Adipocyte (in vitro differentiated cells): ENCODE results near the gene MCRIP2.
"Not testable (repeated sequence)": the region's sequence is repeated elsewhere in the genome, so short reads cannot be mapped to it uniquely, and the experiment has no call there.

ENCODE experiments used
- DNase-seq: peaks from one replicate; pipeline ENCODE4 v3.0.0-alpha.2; 2015; ENCODE audit warnings: low read depth
- H3K27me3 ChIP-seq: replicated peaks from 2 replicates; pipeline ENCODE4 v1.7.0; 2013; ENCODE audit warnings: mild to moderate bottlenecking, low read length, moderate library complexity; ENCODE audit not compliant: control insufficient read depth, insufficient read depth
- H3K36me3 ChIP-seq: 2 replicates; pipeline ENCODE4 v1.7.0; 2013; ENCODE audit warnings: low read length, mild to moderate bottlenecking, moderate library complexity; ENCODE audit not compliant: control insufficient read depth, insufficient read depth, severe bottlenecking
- H3K4me1 ChIP-seq: 2 replicates; pipeline ENCODE4 v1.7.0; 2013; ENCODE audit warnings: mild to moderate bottlenecking, low read length, moderate library complexity; ENCODE audit not compliant: control insufficient read depth, insufficient read depth
- H3K4me3 ChIP-seq: 2 replicates; pipeline ENCODE4 v1.7.0; 2013; ENCODE audit warnings: mild to moderate bottlenecking, low read length, moderate library complexity
- H3K9ac ChIP-seq: 2 replicates; pipeline ENCODE4 v1.7.0; 2013; ENCODE audit warnings: mild to moderate bottlenecking, low read length, moderate library complexity
- H3K9me3 ChIP-seq: 2 replicates; pipeline ENCODE4 v1.7.0; 2013; ENCODE audit warnings: mild to moderate bottlenecking, low read length, moderate library complexity; ENCODE audit not compliant: control insufficient read depth

The MCRIP2 gene

DNA sequence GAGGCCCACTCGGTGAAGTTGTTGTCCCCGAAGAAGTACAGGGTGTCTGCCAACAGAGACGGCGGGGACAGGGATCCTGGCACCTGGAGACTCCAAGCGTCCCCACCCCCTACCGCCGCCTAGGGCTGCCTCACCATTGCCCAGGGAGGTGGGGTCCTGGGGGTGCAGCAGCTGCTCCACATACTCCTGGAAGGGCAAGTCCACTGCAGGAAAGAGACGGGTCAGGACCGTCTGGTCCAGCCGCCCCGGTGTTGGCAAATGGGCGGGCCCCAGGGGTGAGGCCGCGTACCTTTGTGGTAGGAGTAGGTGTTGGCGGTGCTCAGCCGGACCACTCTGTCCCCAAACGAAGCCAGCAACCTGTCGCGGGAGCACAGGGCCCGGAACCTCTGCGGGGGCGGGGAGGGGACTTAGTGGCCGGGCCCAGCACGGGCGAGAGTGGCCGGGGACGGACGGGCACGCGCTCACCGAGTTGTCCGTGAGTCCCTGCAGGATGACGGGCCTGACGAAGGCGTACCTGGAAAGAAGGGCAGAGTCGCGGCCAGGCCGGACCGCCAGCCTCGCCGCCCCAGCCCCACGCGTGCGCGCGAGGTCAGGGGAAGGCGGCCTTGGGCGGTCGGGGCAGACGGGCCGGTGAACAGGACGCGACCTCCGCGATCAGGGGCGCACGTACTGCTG lies 41.9 kb downstream of the MCRIP2 start:
- Histone ChIP-seq H3K9ac (peak overlapping the region; percentile 85), H3K4me1 (peaks cover 27% of the 10 kb centered on the region), H3K4me3 (peak overlapping the region; percentile 83), H3K9me3 (no peaks in the 10 kb centered on the region), H3K27me3 (no peaks in the 10 kb centered on the region), H3K36me3 (peaks cover 25% of the 10 kb centered on the region)
- no peak for DNase-seq

DNA sequence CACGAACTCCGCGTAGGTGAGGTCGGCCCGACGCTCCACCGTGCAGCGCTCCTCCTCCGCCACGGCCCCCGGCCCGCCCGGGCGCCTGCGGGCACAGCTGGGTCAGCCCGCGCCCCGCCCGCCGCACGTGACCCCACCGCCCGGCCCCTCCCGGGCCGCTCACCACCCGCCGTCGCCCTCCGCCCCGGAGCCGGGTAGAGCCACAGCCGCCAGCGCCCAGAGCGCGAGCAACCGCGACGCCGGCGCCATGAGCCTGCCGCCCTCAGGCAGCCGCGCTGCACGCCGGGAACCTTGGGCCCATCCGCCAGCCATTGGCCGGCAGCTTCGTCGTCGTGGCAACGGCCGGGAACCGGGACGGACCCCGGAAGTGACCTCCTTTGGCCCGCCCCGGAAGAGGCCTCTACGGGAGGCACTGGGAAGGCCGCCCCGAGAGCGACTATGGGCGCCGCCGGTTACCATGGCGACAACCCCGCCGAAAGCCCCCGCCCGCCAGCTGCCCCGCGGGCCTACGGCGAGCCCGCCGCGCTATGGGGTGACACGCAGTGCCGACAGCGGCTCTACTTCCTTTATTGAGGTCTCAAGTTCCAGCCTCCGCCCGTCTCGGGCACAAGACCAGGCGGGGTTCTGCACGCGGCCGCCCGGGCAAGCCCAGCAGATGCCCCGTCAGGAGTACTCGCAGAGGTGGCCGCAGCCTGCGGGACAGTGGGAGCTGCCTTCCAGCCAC lies 42.6 kb downstream of the MCRIP2 start, which contains the start of gene JMJD8:
Gene JMJD8, minus strand, starts transcription at position 264 of the 724 bp plus-strand sequence. Its CDS starts 15 bp downstream, at position 249.
- peak within 1 kb of the TSS; percentile 85 for H3K9ac ChIP-seq
- H3K36me3 ChIP-seq, result peaks cover 25% of the 10 kb centered on the region
- no peaks in the 10 kb centered on the region for H3K9me3 ChIP-seq
- H3K27me3 ChIP-seq, result no peaks in the 10 kb centered on the region
- peak; percentile 99 for DNase-seq
- H3K4me1 ChIP-seq, result peaks cover 34% of the 10 kb centered on the region
- peak within 1 kb of the TSS; percentile 83 for H3K4me3 ChIP-seq

DNA sequence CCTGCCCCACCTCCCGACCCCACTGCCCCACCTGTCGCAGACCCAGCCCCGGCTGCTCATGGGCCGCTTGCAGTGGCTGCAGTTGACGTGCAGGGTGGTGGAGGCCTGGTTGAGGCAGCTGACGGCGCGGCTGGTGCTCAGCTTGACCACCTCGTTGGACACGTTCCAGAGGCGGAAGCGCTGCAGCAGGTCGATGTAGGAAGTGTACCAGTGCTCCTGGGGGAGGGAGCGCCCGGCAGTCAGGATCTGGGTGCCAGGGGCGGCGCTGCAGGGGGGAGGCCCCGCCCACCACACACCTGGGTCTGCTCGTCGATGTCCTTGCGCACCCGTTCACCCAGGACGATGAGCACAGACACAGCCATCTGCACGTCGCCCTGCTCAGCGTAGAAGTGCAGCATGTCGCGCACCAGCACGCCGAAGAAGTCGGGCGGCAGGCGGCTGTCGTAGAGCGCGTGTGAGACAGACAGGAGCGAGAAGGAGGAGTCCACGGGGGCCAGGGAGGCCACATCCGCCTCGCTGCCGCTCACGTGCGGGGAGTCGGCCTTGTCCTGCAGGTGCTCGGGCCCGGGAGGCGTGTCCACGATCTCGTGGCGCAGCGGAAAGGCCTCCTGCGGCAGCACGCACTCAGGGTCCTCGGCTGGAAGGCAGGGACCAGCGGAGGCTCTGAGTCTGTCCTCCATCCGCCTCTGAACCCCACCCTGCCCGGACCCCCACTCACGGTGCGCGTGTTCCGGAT lies 43.5 kb downstream of the MCRIP2 start:
- Histone ChIP-seq H3K9ac (no peak overlapping the region), H3K4me1 (peaks cover 40% of the 10 kb centered on the region), H3K9me3 (no peaks in the 10 kb centered on the region), H3K4me3 (no peak overlapping the region), H3K36me3 (peaks cover 25% of the 10 kb centered on the region), H3K27me3 (no peaks in the 10 kb centered on the region)
- DNase-seq, result no peak

DNA sequence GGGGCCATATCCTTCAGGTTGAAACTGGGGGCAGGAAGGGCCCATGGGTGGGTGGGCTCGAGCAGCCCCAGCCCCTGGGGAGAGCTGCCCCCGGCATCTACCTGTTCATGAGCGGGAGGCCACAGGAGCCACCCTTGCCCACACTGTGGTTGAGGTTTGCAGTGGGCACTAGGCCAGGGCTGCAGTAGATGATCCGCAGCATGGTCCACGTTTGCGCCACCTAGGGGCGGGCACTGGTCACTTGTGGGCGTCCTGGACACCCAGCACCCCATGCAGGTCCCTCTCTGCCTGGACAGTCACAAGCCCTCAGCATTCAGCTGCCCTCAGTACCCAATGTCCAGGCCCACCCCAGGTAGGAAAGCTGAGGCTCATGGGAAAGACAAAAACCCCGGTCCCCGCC lies 44.3 kb downstream of the MCRIP2 start:
- DNase-seq, result peak; percentile 52
- Histone ChIP-seq H3K27me3 (no peaks in the 10 kb centered on the region), H3K36me3 (peaks cover 25% of the 10 kb centered on the region), H3K4me3 (no peak overlapping the region), H3K9me3 (no peaks in the 10 kb centered on the region), H3K4me1 (peaks cover 40% of the 10 kb centered on the region), H3K9ac (no peak overlapping the region)

DNA sequence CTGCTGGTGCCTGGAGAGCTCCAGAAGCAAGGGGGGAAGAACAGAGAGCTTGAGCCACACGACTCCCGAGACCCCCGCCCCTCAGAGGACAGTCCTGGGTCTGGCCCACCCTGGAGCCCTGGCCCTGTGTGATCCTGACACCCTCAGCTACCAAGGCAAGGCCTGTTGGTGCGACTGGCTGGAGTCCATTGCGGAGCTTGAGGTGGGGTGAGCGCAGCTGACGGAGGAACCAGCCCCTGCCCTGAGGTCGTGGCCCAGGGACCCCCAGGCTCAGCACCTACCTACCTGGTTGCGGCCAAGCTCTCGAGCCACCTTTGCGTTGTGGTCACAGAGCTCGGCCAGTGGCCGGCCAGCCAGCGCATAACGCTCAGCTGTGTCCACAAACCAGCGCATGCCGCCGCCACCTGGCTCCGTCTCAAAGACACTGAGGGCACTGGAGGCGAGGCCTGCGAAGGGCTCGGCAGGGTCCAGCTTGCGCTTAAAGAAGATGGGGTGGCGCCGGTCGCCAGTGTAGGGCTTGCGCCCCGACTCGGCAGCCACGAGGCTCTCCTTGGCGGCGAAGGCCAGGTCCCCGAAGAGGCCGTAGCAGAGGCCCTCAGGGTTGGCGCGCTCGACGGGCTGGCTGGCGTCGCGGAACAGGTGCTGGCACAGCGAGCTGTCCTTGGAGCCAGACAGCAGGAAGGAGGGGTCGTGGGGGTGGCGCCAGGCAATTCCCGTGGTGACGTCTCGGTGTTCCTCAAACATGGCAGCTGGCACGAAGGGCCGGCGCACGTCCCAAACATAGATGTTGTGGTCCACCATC lies 45.0 kb downstream of the MCRIP2 start:
- H3K27me3 ChIP-seq, result no peaks in the 10 kb centered on the region
- no peak for DNase-seq
- H3K4me1 ChIP-seq, result peaks cover 33% of the 10 kb centered on the region
- no peaks in the 10 kb centered on the region for H3K9me3 ChIP-seq
- H3K4me3 ChIP-seq, result no peak overlapping the region
- H3K36me3 ChIP-seq, result peaks cover 21% of the 10 kb centered on the region
- H3K9ac ChIP-seq, result no peak overlapping the region

DNA sequence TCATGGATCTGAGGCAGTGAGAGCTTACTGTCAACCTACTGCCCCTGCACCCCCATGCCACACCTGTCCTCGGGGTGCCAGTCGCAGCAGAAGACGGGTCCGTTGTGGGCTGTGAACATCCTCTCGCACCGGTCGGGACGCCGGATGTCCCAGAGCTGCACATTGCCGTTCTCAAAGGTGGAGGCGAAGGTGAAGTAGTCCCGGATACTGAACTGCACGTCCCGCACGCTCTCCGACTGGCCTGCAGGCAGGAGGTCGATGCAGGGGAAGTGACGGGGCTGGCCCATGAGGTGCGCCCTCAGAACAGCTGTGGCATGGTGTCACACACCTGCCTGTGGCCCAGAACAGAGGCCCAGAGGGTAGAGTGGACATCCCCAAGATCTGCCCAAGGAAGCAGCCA lies 45.9 kb downstream of the MCRIP2 start:
- Histone ChIP-seq H3K9me3 (no peaks in the 10 kb centered on the region), H3K27me3 (no peaks in the 10 kb centered on the region), H3K4me3 (no peak overlapping the region), H3K36me3 (peaks cover 13% of the 10 kb centered on the region), H3K9ac (no peak overlapping the region), H3K4me1 (peaks cover 25% of the 10 kb centered on the region)
- DNase-seq, result no peak

DNA sequence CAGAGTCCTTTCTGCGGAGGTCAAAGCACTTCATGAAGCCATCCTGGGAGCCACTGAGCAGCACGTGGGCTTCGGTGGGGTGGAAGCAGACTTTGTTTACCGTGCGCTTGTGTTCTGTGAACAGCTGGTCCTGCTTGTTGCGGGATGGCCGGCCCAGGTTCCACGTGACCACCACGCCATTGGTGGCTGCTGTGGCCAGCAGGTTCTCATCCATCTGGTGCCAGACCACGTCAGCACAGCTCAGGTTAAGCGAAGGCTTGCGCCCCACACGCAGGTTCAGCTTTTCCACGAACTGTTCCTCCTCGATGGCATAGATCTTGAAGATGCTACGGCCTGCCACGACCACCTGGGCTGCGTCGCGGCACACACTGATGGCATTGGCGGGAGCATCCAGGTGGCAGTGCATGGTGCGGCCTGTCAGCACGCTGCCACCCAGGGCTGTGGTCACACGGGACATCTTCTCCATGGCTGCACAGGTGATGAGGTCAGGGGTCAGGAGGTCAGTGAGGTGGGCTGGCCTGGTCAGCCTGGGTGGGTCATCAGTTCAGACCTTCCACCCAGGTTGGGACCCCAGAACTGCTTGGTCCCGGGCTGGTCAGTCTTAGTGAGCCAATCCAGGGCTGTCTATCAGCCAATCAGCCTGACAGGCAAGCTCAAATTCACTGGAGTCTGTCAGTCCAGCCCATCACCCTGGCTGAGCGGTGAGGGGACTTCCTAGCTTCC lies 47.7 kb downstream of the MCRIP2 start:
- Histone ChIP-seq H3K4me3 (peak overlapping the region; percentile 96), H3K9me3 (no peaks in the 10 kb centered on the region), H3K36me3 (peaks cover 5% of the 10 kb centered on the region), H3K4me1 (peaks cover 14% of the 10 kb centered on the region), H3K9ac (peak overlapping the region; percentile 97), H3K27me3 (peaks cover 7% of the 10 kb centered on the region)
- no peak for DNase-seq

DNA sequence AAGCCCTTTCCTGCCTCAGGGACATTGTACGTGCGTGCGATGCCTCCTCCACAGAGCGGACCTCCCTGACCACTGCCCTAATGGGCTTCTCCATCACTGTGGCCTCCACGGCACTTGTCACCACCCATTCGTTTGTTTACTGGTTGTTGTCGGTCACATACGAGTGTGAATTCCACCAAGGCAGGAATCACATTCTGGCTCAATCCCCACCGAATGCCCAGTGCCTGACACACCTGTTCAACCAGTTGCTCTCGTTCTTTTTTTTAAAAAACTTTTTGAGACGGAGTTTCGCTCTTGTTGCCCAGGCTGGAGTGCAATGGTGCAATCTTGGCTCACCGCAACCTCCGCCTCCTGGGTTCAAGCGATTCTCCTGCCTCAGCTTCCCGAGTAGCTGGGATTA lies 49.6 kb downstream of the MCRIP2 start:
- Histone ChIP-seq H3K4me1 (peaks cover 14% of the 10 kb centered on the region), H3K27me3 (peaks cover 14% of the 10 kb centered on the region)
- H3K9ac ChIP-seq, DNase-seq, H3K9me3 ChIP-seq, H3K4me3 ChIP-seq, H3K36me3 ChIP-seq: not testable (repeated sequence)

DNA sequence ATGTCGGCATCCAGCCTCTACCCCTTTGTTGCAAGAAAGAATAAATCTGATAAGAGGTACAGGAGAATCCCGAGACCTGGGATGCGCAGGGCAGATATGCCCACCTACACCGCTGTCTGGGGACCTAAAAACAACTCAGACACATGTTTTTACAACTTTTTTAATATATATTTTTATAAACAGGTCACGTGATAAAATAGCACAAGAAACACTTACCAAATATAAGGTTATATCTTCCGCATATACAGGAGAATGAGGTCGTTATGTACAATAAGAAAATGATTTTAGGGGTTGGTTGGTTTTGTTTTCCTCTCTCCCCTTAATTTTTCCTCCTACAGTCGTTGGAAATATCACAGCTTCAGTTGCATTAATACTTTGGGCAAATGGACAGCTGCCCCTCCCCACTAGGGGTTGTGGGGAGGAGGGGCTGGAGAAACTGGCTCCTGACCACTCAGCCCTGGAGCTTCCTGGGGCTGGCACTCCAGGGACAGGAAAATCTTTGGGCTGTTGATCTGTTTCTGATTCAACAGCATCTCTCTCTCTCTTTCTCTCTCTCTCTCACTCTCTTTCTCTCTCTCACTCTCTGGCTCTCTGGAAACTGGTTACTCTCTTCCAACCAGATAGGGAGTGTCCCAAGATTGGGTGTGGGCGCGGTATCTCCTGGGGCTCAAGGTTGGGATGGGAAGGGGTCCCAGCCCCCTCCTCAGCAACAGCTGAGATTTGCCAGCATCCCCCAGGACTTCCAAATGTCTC lies 50.9 kb downstream of the MCRIP2 start:
- Histone ChIP-seq H3K36me3 (no peaks in the 10 kb centered on the region), H3K9me3 (no peaks in the 10 kb centered on the region), H3K9ac (no peak overlapping the region), H3K4me1 (peaks cover 14% of the 10 kb centered on the region), H3K4me3 (no peak overlapping the region), H3K27me3 (peaks cover 14% of the 10 kb centered on the region)
- DNase-seq, result no peak

DNA sequence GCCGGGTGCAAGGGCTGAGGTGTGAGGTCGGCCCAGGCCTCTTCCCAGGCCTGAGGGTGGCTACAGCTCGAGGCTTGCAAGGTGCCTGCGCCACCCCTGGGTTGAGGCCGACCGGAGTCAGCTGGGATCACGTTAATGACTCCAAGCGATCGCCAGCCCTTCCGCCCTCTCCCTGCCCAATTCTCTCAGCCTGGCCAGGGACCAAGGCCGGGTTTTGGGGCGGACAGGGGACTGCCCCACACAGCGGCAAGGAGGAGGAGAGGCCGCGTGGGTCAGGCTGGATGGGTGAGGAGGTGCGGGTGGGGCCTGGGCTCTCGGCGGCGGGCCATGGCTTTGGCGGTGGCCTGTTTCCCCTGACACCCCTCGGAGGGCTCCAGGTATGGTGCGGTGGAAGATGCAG lies 51.7 kb downstream of the MCRIP2 start:
- Histone ChIP-seq H3K9ac (no peak overlapping the region), H3K4me1 (peaks cover 14% of the 10 kb centered on the region), H3K27me3 (peaks cover 14% of the 10 kb centered on the region), H3K36me3 (no peaks in the 10 kb centered on the region), H3K4me3 (no peak overlapping the region), H3K9me3 (no peaks in the 10 kb centered on the region)
- DNase-seq, result no peak
